ENCODE results near the gene HTR2A.

GRCh38 chr13:46893798-46894560 is 2.9 kb downstream of the HTR2A start:
- TF ChIP-seq POU2F2 (IDR thresholded peaks at IDR 0.05; ENCODE audit: low read depth, low read length): no peak
- no peak for TF ChIP-seq TAF1 (IDR thresholded peaks at IDR 0.05; ENCODE audit: low read depth, low read length)
- no peak for TF ChIP-seq POLR2A (IDR thresholded peaks at IDR 0.05; ENCODE audit: low read depth, low read length)
- no peak for TF ChIP-seq POLR2AphosphoS5 (IDR thresholded peaks at IDR 0.05; ENCODE audit: low read depth, low read length)

Measured in GM12891 (cell line).